Subcutaneous abdominal adipose tissue (tissue), 5 donors: Measurements from ENCODE around the gene HOXC5.

Experiments
- H3K27ac ChIP-seq: one replicate; pipeline ENCODE4 v1.7.0; 2013; ENCODE audit warnings: low read depth, mild to moderate bottlenecking, inconsistent platforms, low read length, moderate library complexity
- H3K27me3 ChIP-seq, 5 donors: one replicate each; pipeline ENCODE4 v1.7.0; 2013; ENCODE audit warnings: low read length in 5 of 5, inconsistent platforms in 1 of 5; ENCODE audit not compliant: control insufficient read depth in 5 of 5, insufficient read depth in 4 of 5
- H3K36me3 ChIP-seq, 5 donors: one replicate each; pipeline ENCODE4 v1.7.0; 2013; ENCODE audit warnings: low read length in 5 of 5; ENCODE audit not compliant: control insufficient read depth in 5 of 5, insufficient read depth in 5 of 5
- H3K4me1 ChIP-seq, 5 donors: one replicate each; pipeline ENCODE4 v1.7.0; 2013; ENCODE audit warnings: low read length in 5 of 5, mild to moderate bottlenecking in 3 of 5, moderate library complexity in 1 of 5; ENCODE audit not compliant: control insufficient read depth in 5 of 5, insufficient read depth in 5 of 5
- H3K4me3 ChIP-seq, 5 donors: one replicate each; pipeline ENCODE4 v1.7.0; 2013; ENCODE audit warnings: low read length in 5 of 5, low read depth in 1 of 5
- H3K9ac ChIP-seq, 5 donors: one replicate each; pipeline ENCODE4 v1.7.0; 2013; ENCODE audit warnings: low read length in 5 of 5, mild to moderate bottlenecking in 4 of 5, moderate library complexity in 3 of 5
- H3K9me3 ChIP-seq, 5 donors: one replicate each; pipeline ENCODE4 v1.7.0; 2013; ENCODE audit warnings: low read length in 5 of 5; ENCODE audit not compliant: control insufficient read depth in 5 of 5
- donor health status: healthy.
- donor health status: healthy.
- donor health status: healthy.
- donor health status: healthy.
- donor health status: healthy.

The HOXC5 gene

GRCh38 chr12:54006559-54007220 is 26.2 kb upstream of the HOXC5 start:
- H3K27ac ChIP-seq = peak overlapping the region; percentile 82
- H3K27me3 ChIP-seq = peaks cover 4 to 44% (median 15%) of the 10 kb centered on the region in 5 donors
- peak overlapping the region; percentile 51 to 72 (median 62) for H3K4me3 ChIP-seq
- peak overlapping the region; percentile 35 to 92 (median 75) for H3K9ac ChIP-seq
- no peaks in the 10 kb centered on the region for H3K36me3 ChIP-seq
- peaks cover 3 to 92% (median 83%) of the 10 kb centered on the region in 5 donors for H3K4me1 ChIP-seq
- no peaks in the 10 kb centered on the region for H3K9me3 ChIP-seq

- Histone ChIP-seq H3K9ac (peak overlapping the region in 1 of 5 donors; percentile 1), H3K4me3 (no peak overlapping the region), H3K36me3 (no peaks in the 10 kb centered on the region), H3K27ac (peak overlapping the region; percentile 57), H3K9me3 (no peaks in the 10 kb centered on the region), H3K4me1 (peaks cover 3 to 83% (median 78%) of the 10 kb centered on the region in 5 donors), H3K27me3 (peaks cover 4 to 42% (median 15%) of the 10 kb centered on the region in 5 donors)
Observed at GRCh38 chr12:54007538-54008259, 25.2 kb upstream of the HOXC5 start.

GRCh38 chr12:54008260-54008552 is 24.6 kb upstream of the HOXC5 start:
- peaks cover 4 to 46% (median 12%) of the 10 kb centered on the region in 5 donors for H3K27me3 ChIP-seq
- no peak overlapping the region for H3K9ac ChIP-seq
- H3K4me3 ChIP-seq = no peak overlapping the region
- H3K36me3 ChIP-seq = no peaks in the 10 kb centered on the region
- H3K9me3 ChIP-seq = no peaks in the 10 kb centered on the region
- peak overlapping the region; percentile 57 for H3K27ac ChIP-seq
- H3K4me1 ChIP-seq = peaks cover 3 to 83% (median 78%) of the 10 kb centered on the region in 5 donors

GRCh38 chr12:54009171-54010052 is 23.4 kb upstream of the HOXC5 start:
- no peaks in the 10 kb centered on the region for H3K36me3 ChIP-seq
- H3K9ac ChIP-seq = peak overlapping the region; percentile 22 to 81 (median 57)
- peak overlapping the region; percentile 87 for H3K27ac ChIP-seq
- H3K4me1 ChIP-seq = peaks cover 1 to 83% (median 75%) of the 10 kb centered on the region in 5 donors
- peaks cover 4 to 44% (median 10%) of the 10 kb centered on the region in 5 donors for H3K27me3 ChIP-seq
- H3K4me3 ChIP-seq = peak overlapping the region; percentile 50 to 76 (median 68)
- H3K9me3 ChIP-seq = no peaks in the 10 kb centered on the region

GRCh38 chr12:54010053-54010971 is 22.5 kb upstream of the HOXC5 start:
- no peaks in the 10 kb centered on the region for H3K9me3 ChIP-seq
- no peaks in the 10 kb centered on the region for H3K36me3 ChIP-seq
- H3K4me3 ChIP-seq = peak overlapping the region; percentile 50 to 76 (median 68)
- H3K27me3 ChIP-seq = peaks cover 2 to 37% (median 6%) of the 10 kb centered on the region in 5 donors
- peak overlapping the region; percentile 87 for H3K27ac ChIP-seq
- H3K9ac ChIP-seq = peak overlapping the region in 4 of 5 donors; percentile 39 to 81 (median 69)
- peaks cover 1 to 82% (median 72%) of the 10 kb centered on the region in 5 donors for H3K4me1 ChIP-seq

- peak overlapping the region in 3 of 5 donors; percentile 57 to 81 (median 81) for H3K9ac ChIP-seq
- no peaks in the 10 kb centered on the region for H3K9me3 ChIP-seq
- no peaks in the 10 kb centered on the region for H3K36me3 ChIP-seq
- H3K27ac ChIP-seq = peak overlapping the region; percentile 87
- peaks cover 1 to 76% (median 67%) of the 10 kb centered on the region in 5 donors for H3K4me1 ChIP-seq
- peaks cover 2 to 34% (median 8%) of the 10 kb centered on the region in 5 donors for H3K27me3 ChIP-seq
- peak overlapping the region; percentile 50 to 76 (median 68) for H3K4me3 ChIP-seq
Observed at GRCh38 chr12:54010972-54011664, 21.7 kb upstream of the HOXC5 start.

GRCh38 chr12:54011665-54012532 is 21.0 kb upstream of the HOXC5 start:
- Histone ChIP-seq H3K27me3 (peaks cover 2 to 35% (median 8%) of the 10 kb centered on the region in 5 donors), H3K4me1 (peaks cover 1 to 71% (median 62%) of the 10 kb centered on the region in 5 donors), H3K4me3 (peak overlapping the region; percentile 50 to 76 (median 68)), H3K9ac (peak overlapping the region in 2 of 5 donors; percentile 57 to 81), H3K9me3 (no peaks in the 10 kb centered on the region), H3K27ac (peak overlapping the region; percentile 87), H3K36me3 (no peaks in the 10 kb centered on the region)

GRCh38 chr12:54012631-54013409 is 20.0 kb upstream of the HOXC5 start:
- Histone ChIP-seq H3K4me3 (peak overlapping the region in 1 of 5 donors; percentile 16), H3K4me1 (peaks cover 1 to 69% (median 57%) of the 10 kb centered on the region in 5 donors), H3K9me3 (no peaks in the 10 kb centered on the region), H3K27ac (peak overlapping the region; percentile 94), H3K9ac (peak overlapping the region in 1 of 5 donors; percentile 25), H3K27me3 (peaks cover 2 to 33% (median 5%) of the 10 kb centered on the region in 5 donors), H3K36me3 (no peaks in the 10 kb centered on the region)
